DOHH2 (cell line): Measurements from ENCODE around the gene C16orf95.

Source experiments
- H3F3A ChIP-seq: fragments of 200-600 bp; sonication (generic), shearing (Covaris generic); 2 replicates; pipeline ENCODE4 v1.6.0; 2016; ENCODE audit warnings: antibody characterized with exemption, mild to moderate bottlenecking; ENCODE audit not compliant: control insufficient read depth, insufficient read depth
- H3K27ac ChIP-seq: fragments of 200-600 bp; sonication (generic); 2 replicates; pipeline ENCODE4 v1.5.1; 2014; ENCODE audit warnings: low read depth, mild to moderate bottlenecking, low read length, moderate library complexity
- H3K27me3 ChIP-seq: fragments of 200-600 bp; sonication (generic); 2 replicates; pipeline ENCODE4 v1.6.1; 2014; ENCODE audit warnings: mild to moderate bottlenecking, low read length, mixed read lengths; ENCODE audit not compliant: control insufficient read depth
- H3K36me3 ChIP-seq: fragments of 200-600 bp; sonication (generic); 2 replicates; pipeline ENCODE4 v1.6.1; 2014; ENCODE audit warnings: mild to moderate bottlenecking, low read length, moderate library complexity, mixed read lengths; ENCODE audit not compliant: control insufficient read depth
- H3K4me1 ChIP-seq: fragments of 200-600 bp; sonication (generic); 2 replicates; pipeline ENCODE4 v1.6.1; 2014; ENCODE audit warnings: mild to moderate bottlenecking, low read length, mixed read lengths; ENCODE audit not compliant: control insufficient read depth
- H3K4me2 ChIP-seq: fragments of 200-600 bp; sonication (generic); 2 replicates; pipeline ENCODE4 v1.6.0; 2014; ENCODE audit warnings: mild to moderate bottlenecking, low read length, moderate library complexity
- H3K4me3 ChIP-seq: fragments of 200-600 bp; sonication (generic); 2 replicates; pipeline ENCODE4 v1.5.1; 2014; ENCODE audit warnings: mild to moderate bottlenecking, low read length, mixed read lengths
- H3K79me2 ChIP-seq: fragments of 200-600 bp; sonication (generic); 2 replicates; pipeline ENCODE4 v1.6.1; 2014; ENCODE audit warnings: mild to moderate bottlenecking, low read length, mixed read lengths; ENCODE audit not compliant: control insufficient read depth
- H3K9me2 ChIP-seq: fragments of 200-600 bp; sonication (generic); replicated peaks from 2 replicates; pipeline ENCODE4 v1.6.1; 2014; ENCODE audit warnings: mild to moderate bottlenecking, low read length, mixed read lengths; ENCODE audit not compliant: control insufficient read depth
- H3K9me3 ChIP-seq: fragments of 200-600 bp; sonication (generic); 2 replicates; pipeline ENCODE4 v1.6.1; 2014; ENCODE audit warnings: antibody characterized with exemption, low read length, mixed read lengths; ENCODE audit not compliant: control insufficient read depth, insufficient read depth
- H4K20me1 ChIP-seq: fragments of 200-600 bp; sonication (generic); 2 replicates; pipeline ENCODE4 v1.6.0; 2014; ENCODE audit warnings: low read depth, mild to moderate bottlenecking, antibody characterized with exemption, low read length, moderate library complexity; ENCODE audit not compliant: control insufficient read depth, insufficient read depth
- CTCF ChIP-seq: fragments of 200-600 bp; sonication (generic); IDR thresholded peaks from one replicate; pipeline ENCODE4 v1.5.1; 2014; ENCODE audit warnings: antibody characterized with exemption, mild to moderate bottlenecking, low read depth, low read length; ENCODE audit not compliant: poor library complexity, severe bottlenecking
- EZH2phosphoT487 ChIP-seq: fragments of 200-600 bp; sonication (generic); IDR thresholded peaks from 2 replicates; pipeline ENCODE4 v1.6.1; 2017; ENCODE audit warnings: borderline replicate concordance, mild to moderate bottlenecking, antibody characterized with exemption, low read length, moderate library complexity, mixed read lengths

C16orf95 gene

GRCh38 chr16:87350031-87350430, 32.8 kb upstream of the C16orf95 start:
- Histone ChIP-seq H3K9me3 (no peaks in the 10 kb centered on the region), H3K27me3 (no peaks in the 10 kb centered on the region), H3F3A (no peaks in the 10 kb centered on the region), H3K79me2 (peaks cover 10% of the 10 kb centered on the region; the same call in 1 of the 2 replicates), H3K27ac (no peak overlapping the region), H3K36me3 (peaks cover 13% of the 10 kb centered on the region; the same call in 1 of the 2 replicates), H4K20me1 (no peaks in the 10 kb centered on the region), H3K9me2 (no peaks in the 10 kb centered on the region), H3K4me2 (no peak overlapping the region), H3K4me3 (no peak overlapping the region), H3K4me1 (peaks cover 9% of the 10 kb centered on the region)
- TF ChIP-seq EZH2phosphoT487: no peak
- TF ChIP-seq CTCF: no peak

GRCh38 chr16:87348616-87349157, 31.5 kb upstream of the C16orf95 start:
- Histone ChIP-seq H3K4me1 (peaks cover 13% of the 10 kb centered on the region), H3K9me2 (no peaks in the 10 kb centered on the region), H3K36me3 (peaks cover 17% of the 10 kb centered on the region), H3K27ac (no peak overlapping the region), H3F3A (no peaks in the 10 kb centered on the region), H3K9me3 (no peaks in the 10 kb centered on the region), H3K27me3 (no peaks in the 10 kb centered on the region), H4K20me1 (no peaks in the 10 kb centered on the region), H3K4me3 (no peak overlapping the region), H3K79me2 (peaks cover 13% of the 10 kb centered on the region), H3K4me2 (no peak overlapping the region)
- TF ChIP-seq EZH2phosphoT487: no peak
- TF ChIP-seq CTCF: no peak

GRCh38 chr16:87347932-87348615, 30.9 kb upstream of the C16orf95 start:
- Histone ChIP-seq H3K4me1 (peaks cover 13% of the 10 kb centered on the region), H3K27ac (no peak overlapping the region), H3K4me3 (no peak overlapping the region), H3K9me3 (no peaks in the 10 kb centered on the region), H3F3A (no peaks in the 10 kb centered on the region), H4K20me1 (no peaks in the 10 kb centered on the region), H3K4me2 (no peak overlapping the region), H3K9me2 (no peaks in the 10 kb centered on the region), H3K36me3 (peaks cover 23% of the 10 kb centered on the region), H3K79me2 (peaks cover 13% of the 10 kb centered on the region), H3K27me3 (no peaks in the 10 kb centered on the region)
- TF ChIP-seq CTCF (peak; percentile 38), EZH2phosphoT487 (no peak)
